Stimulated activated CD8-positive, alpha-beta memory T cell treated with anti-CD3 and anti-CD28 coated beads, Interleukin-4, amount 100 ng/mL, for 48 hours (primary cell): ENCODE measurements around the gene ROCK2.
"Not testable (repeated sequence)": the region's sequence is repeated elsewhere in the genome, so short reads cannot be mapped to it uniquely, and the experiment has no call there.

Experiments used
- DNase-seq: peaks from one replicate; pipeline ENCODE4 v3.0.0-alpha.2; 2020

The ROCK2 gene

GRCh38 chr2:11261564-11261963, 82.9 kb downstream of the ROCK2 start:
- not testable (repeated sequence) for DNase-seq

GRCh38 chr2:11260979-11261378, 83.5 kb downstream of the ROCK2 start:
- no peak for DNase-seq

GRCh38 chr2:11257964-11258363, 86.5 kb downstream of the ROCK2 start:
- DNase-seq: no peak

GRCh38 chr2:11257078-11257477, 87.4 kb downstream of the ROCK2 start:
- no peak for DNase-seq

DNA sequence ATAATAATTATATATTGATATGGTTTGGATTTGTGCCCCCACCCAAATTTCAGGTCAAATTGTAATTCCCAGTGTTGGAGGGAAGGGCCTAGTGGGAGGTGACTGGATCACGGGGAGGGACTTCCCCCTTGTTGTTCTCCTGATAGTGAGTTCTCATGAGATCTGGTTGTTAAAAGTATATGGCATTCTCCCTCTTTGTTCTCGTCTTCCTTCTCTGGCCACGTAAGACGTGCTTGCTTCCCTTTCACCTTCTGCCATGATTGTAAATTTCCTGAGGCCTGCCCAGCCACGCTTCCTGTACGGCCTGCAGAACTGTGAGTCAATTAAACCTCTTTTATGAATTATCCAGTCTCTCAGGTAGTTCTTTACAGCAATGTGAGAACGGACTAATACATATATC, 88.3 kb downstream of the ROCK2 start:
- DNase-seq: no peak

DNA sequence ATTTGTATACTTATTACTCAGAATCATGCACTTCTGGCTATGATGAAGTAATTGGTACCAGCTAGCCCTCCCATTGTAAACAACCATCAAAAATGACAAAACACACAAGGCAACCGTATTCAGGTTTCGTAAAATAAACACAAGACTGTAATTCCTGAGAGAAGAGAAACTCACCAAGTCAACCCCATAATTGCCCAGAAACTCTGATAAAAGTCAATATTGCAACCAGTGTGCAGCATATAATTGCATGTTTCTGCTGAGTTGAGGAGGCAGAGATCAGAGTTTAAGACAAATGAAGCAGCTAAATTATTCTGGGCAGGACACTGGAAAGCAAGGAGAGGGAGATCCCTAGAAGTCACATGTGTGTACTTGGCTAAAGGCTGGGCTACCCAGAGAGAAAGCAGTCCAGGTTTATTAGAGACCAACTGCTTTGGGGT, 90.3 kb downstream of the ROCK2 start:
- DNase-seq: no peak

GRCh38 chr2:11252458-11252857, 92.0 kb downstream of the ROCK2 start:
- DNase-seq: not testable (repeated sequence)

GRCh38 chr2:11250400-11251196, 93.8 kb downstream of the ROCK2 start:
- no peak for DNase-seq

DNA sequence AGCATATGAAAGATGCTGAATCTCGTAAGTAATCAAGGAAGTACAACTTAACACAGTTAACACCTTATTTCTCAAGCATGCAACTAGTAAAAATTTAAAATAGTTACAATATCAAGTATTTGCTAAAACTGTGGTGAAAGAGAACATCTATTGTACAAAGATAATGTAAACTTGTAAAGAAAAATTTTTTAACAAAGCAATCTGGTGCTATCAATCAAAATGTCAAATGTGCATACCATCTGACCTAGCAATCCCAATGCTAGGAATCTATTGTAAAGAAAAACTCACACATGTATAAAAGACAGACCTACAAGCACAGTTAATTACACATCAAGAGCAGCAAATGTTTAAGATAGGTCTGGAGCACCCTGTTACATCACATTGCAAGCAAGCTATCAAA, 99.1 kb downstream of the ROCK2 start:
- DNase-seq: no peak

DNA sequence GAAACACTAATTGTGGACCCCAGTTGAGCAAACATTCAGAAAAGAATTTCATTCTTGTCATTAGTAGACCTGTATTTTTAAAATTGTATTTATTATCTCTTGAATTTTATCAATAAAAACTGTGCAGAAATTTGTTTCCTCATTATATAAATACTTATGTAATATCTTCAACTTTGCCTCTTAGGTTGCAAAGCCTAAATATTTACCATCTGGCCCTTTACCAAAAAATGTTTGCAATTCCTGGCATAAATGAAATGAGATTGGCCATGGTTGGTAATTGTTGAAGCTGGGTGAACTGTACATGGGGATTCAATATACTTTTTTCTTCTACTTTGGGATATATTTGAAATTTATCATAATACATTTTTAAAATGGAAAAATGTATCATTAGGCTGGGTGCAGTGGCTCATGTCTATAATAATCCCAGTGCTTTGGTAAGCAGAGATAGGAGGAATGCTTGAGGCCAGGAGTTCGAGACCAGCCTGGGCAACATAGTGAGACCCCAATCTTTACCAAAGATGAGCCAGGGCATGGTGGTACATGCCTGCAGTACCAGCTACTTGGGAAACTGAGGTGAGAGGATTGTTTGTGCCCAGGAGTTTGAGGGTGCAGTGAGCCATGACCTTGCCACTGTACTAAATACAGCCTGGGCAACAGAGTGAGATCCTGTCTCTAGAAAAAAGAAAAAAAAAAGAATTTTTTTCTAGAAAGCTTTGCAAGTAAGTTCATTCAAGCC, 100.2 kb downstream of the ROCK2 start:
- DNase-seq: no peak

DNA sequence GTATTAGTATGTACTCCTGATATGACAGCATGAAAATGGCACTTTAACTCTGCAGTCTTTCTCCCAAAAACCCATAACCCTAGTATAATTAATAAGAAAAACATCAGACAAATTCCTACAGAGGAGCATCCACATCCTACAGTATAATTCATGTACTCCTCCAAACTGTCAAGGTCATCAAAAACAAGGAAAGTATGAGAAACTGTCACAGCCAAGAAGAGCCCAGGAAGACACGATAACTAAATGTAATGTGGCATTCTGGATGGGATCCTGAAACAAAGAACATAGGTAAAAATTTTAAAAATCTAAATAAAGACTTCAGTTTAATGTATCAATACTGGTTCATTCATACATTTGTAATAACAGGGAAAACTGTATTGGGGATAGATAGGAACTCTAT, 100.9 kb downstream of the ROCK2 start:
- no peak for DNase-seq

- DNase-seq: no peak
These were observed 101.8 kb downstream of the ROCK2 start for GRCh38 chr2:11242542-11243174.

- no peak for DNase-seq
These were observed 102.8 kb downstream of the ROCK2 start for GRCh38 chr2:11241412-11242203.

- DNase-seq: no peak
These were observed 104.6 kb downstream of the ROCK2 start for GRCh38 chr2:11239666-11240462.

DNA sequence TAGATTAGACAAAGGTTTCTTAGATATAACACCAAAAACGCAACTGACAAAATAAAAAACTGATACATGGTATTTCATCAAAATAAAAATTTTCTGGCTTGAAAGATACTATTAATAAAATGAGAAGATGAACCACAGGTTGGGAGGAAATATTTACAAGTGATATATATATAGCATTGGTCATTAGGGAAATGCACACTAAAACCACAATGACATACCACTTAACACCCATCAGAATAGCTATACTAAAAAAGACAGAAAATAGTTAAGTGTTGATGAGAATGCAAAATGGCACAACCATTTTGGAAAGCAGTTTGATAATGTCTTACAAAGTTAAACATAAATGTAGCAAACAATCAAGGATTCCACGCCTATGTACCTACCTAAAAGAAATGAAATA, 105.3 kb downstream of the ROCK2 start:
- DNase-seq: no peak

- DNase-seq: no peak
These were observed 107.3 kb downstream of the ROCK2 start for GRCh38 chr2:11237122-11237521.

DNA sequence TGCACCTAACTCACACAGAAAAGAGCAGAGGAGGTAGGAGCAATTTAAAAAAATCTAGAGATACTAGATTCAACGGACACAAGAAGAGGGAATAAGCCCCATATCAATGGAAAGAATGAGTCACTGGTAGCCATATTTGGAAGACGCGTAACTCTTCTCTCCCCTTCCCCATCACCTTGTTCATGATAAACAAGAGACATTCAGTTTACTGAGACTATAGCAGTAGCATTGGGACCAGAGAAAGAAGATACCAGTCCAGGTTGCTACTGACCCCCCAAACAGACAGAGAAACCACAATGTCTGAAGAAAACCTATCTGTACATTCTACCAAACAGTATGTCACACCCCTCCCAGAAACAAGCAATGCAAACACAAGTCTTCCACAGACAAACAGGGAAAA, 108.1 kb downstream of the ROCK2 start:
- DNase-seq: no peak

DNA sequence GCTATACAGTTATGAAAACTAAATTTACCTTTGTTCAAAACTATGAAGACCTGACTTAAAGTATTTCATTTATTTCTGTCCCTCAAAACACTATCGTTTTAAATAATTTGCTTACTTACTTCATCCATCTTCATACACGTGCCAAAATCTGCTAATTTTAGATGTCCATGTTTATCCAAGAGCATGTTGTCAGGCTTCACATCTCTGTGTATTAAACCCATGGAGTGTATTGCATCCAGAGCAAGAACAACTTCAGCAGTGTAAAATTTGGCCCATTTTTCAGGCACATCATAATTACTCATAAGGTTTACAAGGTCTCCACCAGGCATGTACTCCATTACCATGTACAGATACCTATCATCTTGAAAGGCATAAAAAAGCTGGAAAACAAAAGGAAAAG, 108.9 kb downstream of the ROCK2 start:
- no peak for DNase-seq

- no peak for DNase-seq
These were observed 110.1 kb downstream of the ROCK2 start for GRCh38 chr2:11234309-11234708.

DNA sequence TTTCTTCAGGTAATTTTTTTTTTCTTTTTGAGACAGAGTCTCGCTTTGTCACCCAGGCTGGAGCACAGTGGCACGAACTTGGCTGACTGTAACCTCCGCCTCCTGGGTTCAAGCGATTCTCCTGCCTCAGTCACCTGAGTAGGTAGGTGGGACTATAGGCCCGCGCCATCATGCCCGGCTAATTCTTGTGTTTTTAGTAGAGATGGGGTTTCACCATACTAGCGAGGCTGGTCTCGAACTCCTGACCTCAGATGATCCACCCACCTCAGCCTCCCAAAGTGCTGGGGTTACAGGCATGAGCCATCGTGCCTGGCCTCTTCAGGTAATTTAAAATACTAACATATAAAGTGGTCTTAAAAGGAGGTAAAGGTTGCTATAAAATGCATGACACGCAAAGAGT, 113.2 kb downstream of the ROCK2 start:
- DNase-seq: not testable (repeated sequence)

DNA sequence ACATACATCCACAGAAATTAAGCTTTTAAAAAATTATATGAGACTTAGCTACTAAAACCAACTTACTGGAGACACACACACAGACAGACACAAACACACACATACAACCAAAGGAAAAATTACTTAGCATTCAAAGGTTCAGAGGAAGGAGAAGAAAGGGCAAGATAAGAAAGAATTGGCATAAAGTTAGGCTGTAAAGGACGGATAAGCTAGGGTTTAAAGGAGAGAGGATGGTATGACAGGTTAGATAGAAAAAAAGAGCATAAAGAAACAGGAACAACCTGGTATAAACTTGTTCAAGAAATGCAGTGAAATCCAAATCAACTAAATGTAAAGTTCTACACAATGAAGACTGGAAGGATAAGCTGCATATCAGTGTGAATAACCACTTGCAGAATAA, 115.7 kb downstream of the ROCK2 start:
- no peak for DNase-seq

- DNase-seq: no peak
These were observed 116.8 kb downstream of the ROCK2 start for GRCh38 chr2:11227595-11227994.
